K562 (cell line): ENCODE results near the gene CRAT. TPM values are rescaled to one million over a fixed set of nuclear protein-coding genes. Genes with fewer than 3 reads are reported as not detected.

Experiments
- ATAC-seq: fragments of 200-7000 bp; cut with Tn5 transposase; 3 replicates; pipeline ENCODE4 v1.9.1; 2020; ENCODE audit warnings: moderate library complexity
- BruUV-seq: library from RNA; stranded (reverse); fragments of 400-500 nt; replicated peaks from 2 replicates; lab custom pipeline; 2021; lab: Mats Ljungman, UMichigan
- CTCF ChIA-PET: fragments of 300-600 bp; formaldehyde crosslinking; extraction: SDS; loops from one replicate; lab custom pipeline; 2021; ENCODE audit warnings: low intra/inter-chr PET ratio; lab: Yijun Ruan, JAX
- POLR2A ChIA-PET: fragments of 300-600, 350-650 bp; sonication (Branson Sonifier 250); formaldehyde crosslinking; extraction: SDS; loops from one replicate; lab custom pipeline; 2021; ENCODE audit warnings: antibody characterized with exemption, inconsistent platforms; lab: Yijun Ruan, JAX
- DNase-seq, 4 experiments: peaks; one replicate each; pipeline versions ENCODE4 v3.0.0 to v3.0.0-alpha.2; 2011 to 2018; ENCODE audit warnings: low spot score in 3 of 4, mixed read lengths in 3 of 4; ENCODE audit errors: extremely low read depth in 1 of 4
- FAIRE-seq: peaks from 2 replicates; lab custom pipeline; 2011; peaks lifted over from hg19 to GRCh38; lab: Jason Lieb, UNC
- H2AFZ ChIP-seq: 2 replicates; pipeline ENCODE4 v1.6.0; 2011; ENCODE audit warnings: low read depth, low read length, control low read depth, inconsistent platforms
- H3K27ac ChIP-seq: fragments of 200-600 bp; 3 replicates; pipeline ENCODE4 v1.8.0; 2011; ENCODE audit warnings: low read depth, mild to moderate bottlenecking, control low read depth, inconsistent platforms, low read length, moderate library complexity, mixed read lengths; ENCODE audit errors: extremely low read depth
- H3K27me3 ChIP-seq, 2 experiments: fragments of 300-600 bp in 1 of 2; 2 replicates in 1 of 2; 3 replicates in 1 of 2; pipeline versions ENCODE4 v1.6.0 to v1.8.0; 2011; ENCODE audit warnings: inconsistent platforms in 2 of 2, low read length in 2 of 2, mild to moderate bottlenecking in 1 of 2, mixed read lengths in 1 of 2, moderate library complexity in 1 of 2; ENCODE audit not compliant: control insufficient read depth in 2 of 2, insufficient read depth in 2 of 2
- H3K36me3 ChIP-seq: fragments of 300-600 bp; 3 replicates; pipeline ENCODE4 v1.8.0; 2011; ENCODE audit warnings: mild to moderate bottlenecking, low read length, inconsistent platforms; ENCODE audit not compliant: control insufficient read depth, insufficient read depth
- H3K4me1 ChIP-seq, 2 experiments: fragments of 200-600 bp in 1 of 2; replicated peaks in 1 of 2; 2 replicates in 1 of 2; 3 replicates in 1 of 2; pipeline versions ENCODE4 v1.5.1 to v1.8.0; 2011; ENCODE audit warnings: inconsistent platforms in 2 of 2, low read length in 2 of 2, mild to moderate bottlenecking in 1 of 2, mixed read lengths in 1 of 2, moderate library complexity in 1 of 2; ENCODE audit not compliant: control insufficient read depth in 2 of 2, insufficient read depth in 2 of 2
- H3K4me2 ChIP-seq: 2 replicates; pipeline ENCODE4 v1.6.1; 2011; ENCODE audit warnings: low read length, control low read depth, inconsistent platforms, mixed read lengths; ENCODE audit not compliant: insufficient read depth
- H3K4me3 ChIP-seq: fragments of 200-600 bp; sonication (generic), shearing (Covaris generic); 2 replicates; pipeline ENCODE4 v1.5.1; 2016; ENCODE audit warnings: control low read depth, inconsistent platforms
- H3K79me2 ChIP-seq: fragments of 200-600 bp; 3 replicates; pipeline ENCODE4 v1.8.0; 2011; ENCODE audit warnings: low read length, inconsistent platforms; ENCODE audit not compliant: control insufficient read depth, insufficient read depth
- H3K9ac ChIP-seq, 2 experiments: 2 replicates each; pipeline versions ENCODE4 v1.6.0 to v1.6.1; 2011; ENCODE audit warnings: low read depth in 2 of 2, low read length in 2 of 2, control low read depth in 1 of 2, inconsistent platforms in 1 of 2, mild to moderate bottlenecking in 1 of 2, mixed read lengths in 1 of 2; ENCODE audit not compliant: insufficient read depth in 1 of 2
- H3K9me1 ChIP-seq: one replicate; pipeline ENCODE4 v1.6.0; 2011; ENCODE audit warnings: inconsistent platforms, mild to moderate bottlenecking, low read length, moderate library complexity; ENCODE audit not compliant: control insufficient read depth, insufficient read depth
- H3K9me3 ChIP-seq: replicated peaks from 2 replicates; pipeline ENCODE4 v1.5.1; 2011; ENCODE audit warnings: low read depth, low read length, inconsistent platforms; ENCODE audit not compliant: control insufficient read depth, insufficient read depth
- H4K20me1 ChIP-seq: replicated peaks from 2 replicates; pipeline ENCODE4 v1.6.1; 2011; ENCODE audit warnings: low read length, inconsistent platforms, mixed read lengths; ENCODE audit not compliant: control insufficient read depth, insufficient read depth
- CBX5 ChIP-seq: IDR thresholded peaks from 2 replicates; pipeline ENCODE4 v1.6.1; 2014; ENCODE audit warnings: low read depth, borderline replicate concordance
- FUS ChIP-seq: fragments of 200-400 bp; formaldehyde crosslinking; optimal IDR thresholded peaks from 2 replicates; pipeline ENCODE3; 2017; ENCODE audit warnings: low read depth, low read length
- HNRNPK ChIP-seq: fragments of 200-400 bp; formaldehyde crosslinking; IDR thresholded peaks from one replicate; pipeline ENCODE4 v1.6.1; 2018; ENCODE audit warnings: mild to moderate bottlenecking, low read depth, low read length; ENCODE audit not compliant: poor library complexity, severe bottlenecking
- MTA2 ChIP-seq: fragments of 450-650 bp; IDR thresholded peaks from 2 replicates; pipeline ENCODE4 v1.6.1; 2016; ENCODE audit warnings: low read depth
- RBM34 ChIP-seq: fragments of 200-400 bp; formaldehyde crosslinking; IDR thresholded peaks from 2 replicates; pipeline ENCODE4 v1.6.1; 2018; ENCODE audit warnings: low read length, borderline replicate concordance; ENCODE audit not compliant: insufficient read depth
- TAF1 ChIP-seq: IDR thresholded peaks from 2 replicates; pipeline ENCODE4 v1.6.1; 2011; ENCODE audit warnings: mild to moderate bottlenecking, low read length, moderate library complexity; ENCODE audit not compliant: insufficient read depth, control insufficient read depth, severe bottlenecking; ENCODE audit errors: extremely low read depth
- ZFPM2 ChIP-seq: fragments of 250-450 bp; sonication (Bioruptor Pico); IDR thresholded peaks from 2 replicates; pipeline ENCODE4 v1.5.1; 2022; ENCODE audit warnings: mild to moderate bottlenecking
- ZNF280A ChIP-seq: fragments of 450-650 bp; IDR thresholded peaks from 2 replicates; pipeline ENCODE4 v1.6.1; 2018; ENCODE audit warnings: mild to moderate bottlenecking, low read depth; ENCODE audit not compliant: partially characterized antibody
- ZNF561 ChIP-seq: fragments of 450-650 bp; formaldehyde crosslinking; conservative IDR thresholded peaks from 2 replicates; pipeline ENCODE4 v1.4.0; 2020; ENCODE audit warnings: mild to moderate bottlenecking, moderate library complexity
- ZNF740 ChIP-seq, 3 experiments: fragments of 200-800 bp in 1 of 3; sonication (Bioruptor generic) in 1 of 3; sonication (generic) in 1 of 3; formaldehyde crosslinking in 1 of 3; IDR thresholded peaks; 2 replicates each; pipeline versions ENCODE4 v1.6.1 to v1.8.0; 2016 to 2022; ENCODE audit warnings: mild to moderate bottlenecking in 2 of 3, missing compliant biosample characterization in 2 of 3, missing genetic modification characterization in 2 of 3, missing genetic modification reagents in 1 of 3
- WGBS: fragments of 100-300 bp; shearing (Covaris generic); methylation state at CpG from one replicate; pipeline ENCODE4 v1.1.6; 2016; ENCODE audit warnings: low coverage, mixed read lengths; ENCODE audit not compliant: insufficient coverage; ENCODE audit errors: missing lambda C conversion rate; 5-methylcytosine and 5-hydroxymethylcytosine counted together
- in situ Hi-C: fragments of 300-500 bp; cut with MboI; formaldehyde crosslinking; loops from 4 replicates; pipeline ENCODE4 v1.15.0; 2018; ENCODE audit warnings: inconsistent platforms, mixed read lengths
- intact Hi-C: fragments of 100-400 bp; cut with micrococcal nuclease; formaldehyde crosslinking; loops from 2 replicates; pipeline ENCODE4 v1.14.2; 2022
- polyA plus RNA-seq, 8 experiments: library from polyadenylated mRNA; depleted of rRNA in 4 of 8; stranded (reverse) in 5 of 8; unstranded in 3 of 8; fragments of >200 nt; fragmentation: Nextera tagmentation in 2 of 8; fragmentation: Illumina TruSeq in 1 of 8; extraction: Ambion mirVana in 2 of 8; extraction: Trizol in 1 of 8; gene quantifications; 2 replicates each; pipeline versions ENCODE4 v1.2.1 to v1.2.3, GENCODE V29; 2011 to 2014; ENCODE audit warnings: inconsistent platforms in 1 of 8, missing spikeins in 1 of 8
- total RNA-seq, 7 experiments: library from RNA; depleted of rRNA in 6 of 7; stranded (reverse); fragments of >200 nt in 6 of 7; fragmentation: Illumina TruSeq in 2 of 7; extraction: Trizol in 2 of 7; gene quantifications; 2 replicates each; pipeline versions ENCODE4 v1.2.1 to v1.2.3, GENCODE V29; 2011 to 2021; ENCODE audit warnings: low replicate concordance in 1 of 7
- TF ChIP-seq, protein P1 (sequence below): IDR thresholded peaks from 3 replicates; pipeline ENCODE4 v1.6.1; 2011; ENCODE audit warnings: borderline replicate concordance, mild to moderate bottlenecking, moderate library complexity; ENCODE audit not compliant: insufficient read length; ENCODE audit errors: extremely low read depth
- TF ChIP-seq, protein P2 (sequence below): fragments of 250-450 bp; sonication (Bioruptor Pico); IDR thresholded peaks from 2 replicates; pipeline ENCODE4 v1.5.0; 2021; ENCODE audit warnings: mild to moderate bottlenecking, borderline replicate concordance

The CRAT gene
- total and polyA plus RNA-seq, 9 of the 15 experiments (the other 6 are each of a cell fraction or from before 2014, with no cell fraction given) = 0.20 to 13.8 (median 5.4) TPM

DNA sequence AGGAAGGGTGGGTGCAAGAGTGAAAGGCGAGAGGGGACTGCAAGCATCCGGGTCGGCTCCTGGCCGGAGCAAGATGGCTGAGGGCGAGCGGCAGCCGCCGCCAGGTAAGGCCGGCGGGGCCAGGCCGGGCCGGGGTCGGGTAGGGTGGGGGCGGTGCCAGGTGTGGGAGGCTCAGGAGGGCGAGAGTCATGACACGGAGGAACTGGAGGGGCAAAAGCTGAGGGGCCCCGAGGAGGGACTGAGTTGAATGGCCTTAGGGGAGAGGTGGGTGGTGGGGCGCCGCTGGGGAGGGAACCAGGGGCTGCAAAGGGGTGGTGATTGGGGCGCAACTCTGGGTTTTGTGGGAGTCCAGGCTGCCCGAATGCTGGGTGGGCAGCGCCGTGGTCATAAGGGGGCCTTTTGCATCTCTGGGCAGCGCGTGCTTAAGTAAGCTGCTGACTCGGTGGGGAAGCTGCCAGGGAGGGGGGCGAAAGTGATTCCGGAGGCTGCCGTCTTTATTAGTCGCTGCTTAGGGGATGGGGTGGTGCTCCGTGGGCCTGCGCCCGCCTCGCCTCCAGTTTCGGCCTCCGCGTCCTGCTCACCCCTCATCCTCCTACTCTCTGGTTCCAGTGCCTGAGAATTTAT is 1.0 kb upstream of the CRAT start:
- ATAC-seq (peak; percentile 33), DNase-seq (peak; percentile 60 to 65 (median 63)), FAIRE-seq (no peak)
- POLR2A ChIA-PET = interaction anchor here (0.8 to 5.3 kb wide), 5 partner anchors 8 to 30 kb away, joined by 3 to 35 read pairs (median 4); partner anchors contain the start of gene DOLPP1
- H3K9ac ChIP-seq = peak overlapping the region; percentile 93 to 100
- H3K36me3 ChIP-seq = peaks cover 3% of the 10 kb centered on the region; the same call in 1 of the 3 replicates
- intact Hi-C loops (loop anchor here (5.0 kb wide), 1 partner anchor 84 kb away; the partner anchor contains the start of gene SH3GLB2), in situ Hi-C loops (no loop called here)
- no peaks in the 10 kb centered on the region for H3K9me1 ChIP-seq
- H3K4me2 ChIP-seq = peak overlapping the region; percentile 100
- peak overlapping the region; percentile 100 for H3K4me3 ChIP-seq
- WGBS = 1% methylated on average over 21 of the region's 37 CpGs
- peaks cover 52% of the 10 kb centered on the region for H3K79me2 ChIP-seq
- H3K27me3 ChIP-seq = no peaks in the 10 kb centered on the region
- no TSS peak for BruUV-seq
- H4K20me1 ChIP-seq = peaks cover 3% of the 10 kb centered on the region; the same call in 1 of the 2 replicates
- peaks cover 23 to 53% of the 10 kb centered on the region in 2 experiments for H3K4me1 ChIP-seq
- CTCF ChIA-PET = no interaction called here
- peak overlapping the region; percentile 99 for H2AFZ ChIP-seq
- no peaks in the 10 kb centered on the region for H3K9me3 ChIP-seq
- H3K27ac ChIP-seq = peak overlapping the region; percentile 100
- TF ChIP-seq CBX5 = no peak
- TF ChIP-seq MTA2 = no peak
- TF ChIP-seq ZNF280A = no peak
- TF ChIP-seq, protein P1, sequence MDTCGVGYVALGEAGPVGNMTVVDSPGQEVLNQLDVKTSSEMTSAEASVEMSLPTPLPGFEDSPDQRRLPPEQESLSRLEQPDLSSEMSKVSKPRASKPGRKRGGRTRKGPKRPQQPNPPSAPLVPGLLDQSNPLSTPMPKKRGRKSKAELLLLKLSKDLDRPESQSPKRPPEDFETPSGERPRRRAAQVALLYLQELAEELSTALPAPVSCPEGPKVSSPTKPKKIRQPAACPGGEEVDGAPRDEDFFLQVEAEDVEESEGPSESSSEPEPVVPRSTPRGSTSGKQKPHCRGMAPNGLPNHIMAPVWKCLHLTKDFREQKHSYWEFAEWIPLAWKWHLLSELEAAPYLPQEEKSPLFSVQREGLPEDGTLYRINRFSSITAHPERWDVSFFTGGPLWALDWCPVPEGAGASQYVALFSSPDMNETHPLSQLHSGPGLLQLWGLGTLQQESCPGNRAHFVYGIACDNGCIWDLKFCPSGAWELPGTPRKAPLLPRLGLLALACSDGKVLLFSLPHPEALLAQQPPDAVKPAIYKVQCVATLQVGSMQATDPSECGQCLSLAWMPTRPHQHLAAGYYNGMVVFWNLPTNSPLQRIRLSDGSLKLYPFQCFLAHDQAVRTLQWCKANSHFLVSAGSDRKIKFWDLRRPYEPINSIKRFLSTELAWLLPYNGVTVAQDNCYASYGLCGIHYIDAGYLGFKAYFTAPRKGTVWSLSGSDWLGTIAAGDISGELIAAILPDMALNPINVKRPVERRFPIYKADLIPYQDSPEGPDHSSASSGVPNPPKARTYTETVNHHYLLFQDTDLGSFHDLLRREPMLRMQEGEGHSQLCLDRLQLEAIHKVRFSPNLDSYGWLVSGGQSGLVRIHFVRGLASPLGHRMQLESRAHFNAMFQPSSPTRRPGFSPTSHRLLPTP = no peak
- TF ChIP-seq, protein P2, sequence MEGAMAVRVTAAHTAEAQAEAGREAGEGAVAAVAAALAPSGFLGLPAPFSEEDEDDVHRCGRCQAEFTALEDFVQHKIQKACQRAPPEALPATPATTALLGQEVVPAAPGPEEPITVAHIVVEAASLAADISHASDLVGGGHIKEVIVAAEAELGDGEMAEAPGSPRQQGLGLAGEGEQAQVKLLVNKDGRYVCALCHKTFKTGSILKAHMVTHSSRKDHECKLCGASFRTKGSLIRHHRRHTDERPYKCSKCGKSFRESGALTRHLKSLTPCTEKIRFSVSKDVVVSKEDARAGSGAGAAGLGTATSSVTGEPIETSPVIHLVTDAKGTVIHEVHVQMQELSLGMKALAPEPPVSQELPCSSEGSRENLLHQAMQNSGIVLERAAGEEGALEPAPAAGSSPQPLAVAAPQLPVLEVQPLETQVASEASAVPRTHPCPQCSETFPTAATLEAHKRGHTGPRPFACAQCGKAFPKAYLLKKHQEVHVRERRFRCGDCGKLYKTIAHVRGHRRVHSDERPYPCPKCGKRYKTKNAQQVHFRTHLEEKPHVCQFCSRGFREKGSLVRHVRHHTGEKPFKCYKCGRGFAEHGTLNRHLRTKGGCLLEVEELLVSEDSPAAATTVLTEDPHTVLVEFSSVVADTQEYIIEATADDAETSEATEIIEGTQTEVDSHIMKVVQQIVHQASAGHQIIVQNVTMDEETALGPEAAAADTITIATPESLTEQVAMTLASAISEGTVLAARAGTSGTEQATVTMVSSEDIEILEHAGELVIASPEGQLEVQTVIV (CRISPR knock-in tag) = no peak
- no peak for TF ChIP-seq ZNF561
- 0 out of 2 replicates have a peak, but pooled peaks have one; percentile 13 for TF ChIP-seq ZNF740 (CRISPR knock-in tag; IDR thresholded peaks at IDR 0.05)
- no peak for TF ChIP-seq ZNF740 (tag; IDR thresholded peaks at IDR 0.05)
- no peak for TF ChIP-seq HNRNPK
- TF ChIP-seq TAF1 = peak; percentile 5
- TF ChIP-seq RBM34 = no peak
- TF ChIP-seq FUS = no peak
- no peak for TF ChIP-seq ZFPM2 (CRISPR knock-in tag)
